K562 (cell line): ENCODE data around the gene WDR90. TPM values are rescaled to one million over a fixed set of nuclear protein-coding genes. Genes with fewer than 3 reads are reported as not detected.
A peak's percentile ranks its signal among the peaks of the same experiment; 100 is the strongest.

Experiments used
- ATAC-seq: fragments of 200-7000 bp; cut with Tn5 transposase; 3 replicates; pipeline ENCODE4 v1.9.1; 2020; ENCODE audit warnings: moderate library complexity
- BruUV-seq: library from RNA; stranded (reverse); fragments of 400-500 nt; replicated peaks from 2 replicates; lab custom pipeline; 2021; lab: Mats Ljungman, UMichigan
- CTCF ChIA-PET: fragments of 300-600 bp; formaldehyde crosslinking; extraction: SDS; loops from one replicate; lab custom pipeline; 2021; ENCODE audit warnings: low intra/inter-chr PET ratio; lab: Yijun Ruan, JAX
- POLR2A ChIA-PET: fragments of 300-600, 350-650 bp; sonication (Branson Sonifier 250); formaldehyde crosslinking; extraction: SDS; loops from one replicate; lab custom pipeline; 2021; ENCODE audit warnings: antibody characterized with exemption, inconsistent platforms; lab: Yijun Ruan, JAX
- DNase-seq, 4 experiments: peaks; one replicate each; pipeline versions ENCODE4 v3.0.0 to v3.0.0-alpha.2; 2011 to 2018; ENCODE audit warnings: low spot score in 3 of 4, mixed read lengths in 3 of 4; ENCODE audit errors: extremely low read depth in 1 of 4
- FAIRE-seq: peaks from 2 replicates; lab custom pipeline; 2011; peaks lifted over from hg19 to GRCh38; lab: Jason Lieb, UNC
- H2AFZ ChIP-seq: 2 replicates; pipeline ENCODE4 v1.6.0; 2011; ENCODE audit warnings: low read depth, low read length, control low read depth, inconsistent platforms
- H3K27ac ChIP-seq: fragments of 200-600 bp; 3 replicates; pipeline ENCODE4 v1.8.0; 2011; ENCODE audit warnings: low read depth, mild to moderate bottlenecking, control low read depth, inconsistent platforms, low read length, moderate library complexity, mixed read lengths; ENCODE audit errors: extremely low read depth
- H3K27me3 ChIP-seq, 2 experiments: fragments of 300-600 bp in 1 of 2; 2 replicates in 1 of 2; 3 replicates in 1 of 2; pipeline versions ENCODE4 v1.6.0 to v1.8.0; 2011; ENCODE audit warnings: inconsistent platforms in 2 of 2, low read length in 2 of 2, mild to moderate bottlenecking in 1 of 2, mixed read lengths in 1 of 2, moderate library complexity in 1 of 2; ENCODE audit not compliant: control insufficient read depth in 2 of 2, insufficient read depth in 2 of 2
- H3K36me3 ChIP-seq: fragments of 300-600 bp; 3 replicates; pipeline ENCODE4 v1.8.0; 2011; ENCODE audit warnings: mild to moderate bottlenecking, low read length, inconsistent platforms; ENCODE audit not compliant: control insufficient read depth, insufficient read depth
- H3K4me1 ChIP-seq, 2 experiments: fragments of 200-600 bp in 1 of 2; replicated peaks in 1 of 2; 2 replicates in 1 of 2; 3 replicates in 1 of 2; pipeline versions ENCODE4 v1.5.1 to v1.8.0; 2011; ENCODE audit warnings: inconsistent platforms in 2 of 2, low read length in 2 of 2, mild to moderate bottlenecking in 1 of 2, mixed read lengths in 1 of 2, moderate library complexity in 1 of 2; ENCODE audit not compliant: control insufficient read depth in 2 of 2, insufficient read depth in 2 of 2
- H3K4me2 ChIP-seq: 2 replicates; pipeline ENCODE4 v1.6.1; 2011; ENCODE audit warnings: low read length, control low read depth, inconsistent platforms, mixed read lengths; ENCODE audit not compliant: insufficient read depth
- H3K4me3 ChIP-seq: fragments of 200-600 bp; sonication (generic), shearing (Covaris generic); 2 replicates; pipeline ENCODE4 v1.5.1; 2016; ENCODE audit warnings: control low read depth, inconsistent platforms
- H3K79me2 ChIP-seq: fragments of 200-600 bp; 3 replicates; pipeline ENCODE4 v1.8.0; 2011; ENCODE audit warnings: low read length, inconsistent platforms; ENCODE audit not compliant: control insufficient read depth, insufficient read depth
- H3K9ac ChIP-seq, 2 experiments: 2 replicates each; pipeline versions ENCODE4 v1.6.0 to v1.6.1; 2011; ENCODE audit warnings: low read depth in 2 of 2, low read length in 2 of 2, control low read depth in 1 of 2, inconsistent platforms in 1 of 2, mild to moderate bottlenecking in 1 of 2, mixed read lengths in 1 of 2; ENCODE audit not compliant: insufficient read depth in 1 of 2
- H3K9me1 ChIP-seq: one replicate; pipeline ENCODE4 v1.6.0; 2011; ENCODE audit warnings: inconsistent platforms, mild to moderate bottlenecking, low read length, moderate library complexity; ENCODE audit not compliant: control insufficient read depth, insufficient read depth
- H3K9me3 ChIP-seq: replicated peaks from 2 replicates; pipeline ENCODE4 v1.5.1; 2011; ENCODE audit warnings: low read depth, low read length, inconsistent platforms; ENCODE audit not compliant: control insufficient read depth, insufficient read depth
- H4K20me1 ChIP-seq: replicated peaks from 2 replicates; pipeline ENCODE4 v1.6.1; 2011; ENCODE audit warnings: low read length, inconsistent platforms, mixed read lengths; ENCODE audit not compliant: control insufficient read depth, insufficient read depth
- GTF2E2 ChIP-seq: fragments of 200-800 bp; sonication (Bioruptor generic); IDR thresholded peaks from 2 replicates; pipeline ENCODE4 v1.6.1; 2016; ENCODE audit warnings: missing genetic modification characterization, missing compliant biosample characterization
- WGBS: fragments of 100-300 bp; shearing (Covaris generic); methylation state at CpG from one replicate; pipeline ENCODE4 v1.1.6; 2016; ENCODE audit warnings: low coverage, mixed read lengths; ENCODE audit not compliant: insufficient coverage; ENCODE audit errors: missing lambda C conversion rate; 5-methylcytosine and 5-hydroxymethylcytosine counted together
- in situ Hi-C: fragments of 300-500 bp; cut with MboI; formaldehyde crosslinking; loops from 4 replicates; pipeline ENCODE4 v1.15.0; 2018; ENCODE audit warnings: inconsistent platforms, mixed read lengths
- intact Hi-C: fragments of 100-400 bp; cut with micrococcal nuclease; formaldehyde crosslinking; loops from 2 replicates; pipeline ENCODE4 v1.14.2; 2022
- polyA plus RNA-seq, 8 experiments: library from polyadenylated mRNA; depleted of rRNA in 4 of 8; stranded (reverse) in 5 of 8; unstranded in 3 of 8; fragments of >200 nt; fragmentation: Nextera tagmentation in 2 of 8; fragmentation: Illumina TruSeq in 1 of 8; extraction: Ambion mirVana in 2 of 8; extraction: Trizol in 1 of 8; gene quantifications; 2 replicates each; pipeline versions ENCODE4 v1.2.1 to v1.2.3, GENCODE V29; 2011 to 2014; ENCODE audit warnings: inconsistent platforms in 1 of 8, missing spikeins in 1 of 8
- total RNA-seq, 7 experiments: library from RNA; depleted of rRNA in 6 of 7; stranded (reverse); fragments of >200 nt in 6 of 7; fragmentation: Illumina TruSeq in 2 of 7; extraction: Trizol in 2 of 7; gene quantifications; 2 replicates each; pipeline versions ENCODE4 v1.2.1 to v1.2.3, GENCODE V29; 2011 to 2021; ENCODE audit warnings: low replicate concordance in 1 of 7
- TF ChIP-seq, protein P1 (sequence below), 2 experiments: IDR thresholded peaks; 2 replicates each; pipeline ENCODE4 v1.6.1; 2012; ENCODE audit warnings: improper control_type of control experiment in 2 of 2, low read depth in 2 of 2, low read length in 2 of 2, borderline replicate concordance in 1 of 2

The WDR90 gene
- total and polyA plus RNA-seq, 9 of the 15 experiments (the other 6 are each of a cell fraction or from before 2014, with no cell fraction given), result 0.44 to 12.6 (median 3.3) TPM

DNA sequence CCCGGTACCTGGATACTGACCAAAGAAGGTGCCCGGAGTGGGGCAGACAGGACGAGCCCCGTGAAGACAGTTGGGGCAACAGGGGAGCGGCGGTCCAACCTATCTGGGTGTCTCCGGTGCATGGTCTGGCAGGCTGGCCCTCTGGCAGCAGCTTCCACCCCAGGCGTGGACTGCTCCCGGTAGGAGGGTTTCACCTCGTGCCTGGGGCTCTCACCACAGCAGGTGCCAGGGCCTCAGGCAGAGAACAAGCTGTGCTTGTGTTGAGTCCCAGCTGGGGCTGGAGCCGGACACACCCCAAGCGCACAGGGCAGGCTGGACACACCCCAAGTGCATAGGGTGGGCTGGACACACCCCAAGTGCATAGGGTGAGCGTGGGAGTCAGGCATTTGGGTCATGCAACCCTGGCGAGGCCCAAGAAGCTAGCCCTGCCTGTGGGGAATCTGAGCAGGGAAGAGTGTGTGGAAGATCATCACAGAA, 57.9 kb downstream of the WDR90 start:
- Histone ChIP-seq H3K27ac (no peak overlapping the region), H3K4me3 (no peak overlapping the region), H3K36me3 (no peaks in the 10 kb centered on the region), H3K79me2 (no peaks in the 10 kb centered on the region), H2AFZ (no peak overlapping the region)
- intact Hi-C loops, result no loop called here
- CTCF ChIA-PET, result no interaction called here
- TF ChIP-seq, protein P1, sequence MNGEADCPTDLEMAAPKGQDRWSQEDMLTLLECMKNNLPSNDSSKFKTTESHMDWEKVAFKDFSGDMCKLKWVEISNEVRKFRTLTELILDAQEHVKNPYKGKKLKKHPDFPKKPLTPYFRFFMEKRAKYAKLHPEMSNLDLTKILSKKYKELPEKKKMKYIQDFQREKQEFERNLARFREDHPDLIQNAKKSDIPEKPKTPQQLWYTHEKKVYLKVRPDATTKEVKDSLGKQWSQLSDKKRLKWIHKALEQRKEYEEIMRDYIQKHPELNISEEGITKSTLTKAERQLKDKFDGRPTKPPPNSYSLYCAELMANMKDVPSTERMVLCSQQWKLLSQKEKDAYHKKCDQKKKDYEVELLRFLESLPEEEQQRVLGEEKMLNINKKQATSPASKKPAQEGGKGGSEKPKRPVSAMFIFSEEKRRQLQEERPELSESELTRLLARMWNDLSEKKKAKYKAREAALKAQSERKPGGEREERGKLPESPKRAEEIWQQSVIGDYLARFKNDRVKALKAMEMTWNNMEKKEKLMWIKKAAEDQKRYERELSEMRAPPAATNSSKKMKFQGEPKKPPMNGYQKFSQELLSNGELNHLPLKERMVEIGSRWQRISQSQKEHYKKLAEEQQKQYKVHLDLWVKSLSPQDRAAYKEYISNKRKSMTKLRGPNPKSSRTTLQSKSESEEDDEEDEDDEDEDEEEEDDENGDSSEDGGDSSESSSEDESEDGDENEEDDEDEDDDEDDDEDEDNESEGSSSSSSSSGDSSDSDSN (IDR thresholded peaks at IDR 0.05; ENCODE audit: borderline replicate concordance in 1 of 2, low read depth in 2 of 2, low read length in 2 of 2), result 0 out of 4 replicates have a peak, but pooled peaks of 1 of the 2 experiments have one; percentile 1
- TF ChIP-seq GTF2E2 (tag), result no peak
- TF ChIP-seq, all 486 proteins: peak for 1
- in situ Hi-C loops, result no loop called here
- Histone ChIP-seq H3K27me3 (peaks cover 5 to 37% of the 10 kb centered on the region in 2 experiments; a peak in 3 of 5 replicates), H3K9ac (peak overlapping the region in 1 of 2 experiments; percentile 76; a peak in 1 of 4 replicates), H3K9me3 (no peaks in the 10 kb centered on the region), H4K20me1 (peaks cover 34% of the 10 kb centered on the region), H3K4me2 (no peak overlapping the region), H3K9me1 (peaks cover 4% of the 10 kb centered on the region), H3K4me1 (peaks cover 0 to 65% of the 10 kb centered on the region in 2 experiments; a peak in 3 of 5 replicates)
- FAIRE-seq (no peak), ATAC-seq (no peak), DNase-seq (peak in 1 of 4 experiments; percentile 35)
- POLR2A ChIA-PET, result interaction anchor here (0.5 to 1.7 kb wide), 7 partner anchors 9 to 83 kb away, joined by 3 to 9 read pairs (median 3); partner anchors contain the start of gene ANTKMT
- no TSS peak for BruUV-seq
- 9% methylated on average over 14 of the region's 14 CpGs for WGBS
